GM12872 (cell line): ENCODE measurements around the gene CXCR5.
A peak's percentile ranks its signal among the peaks of the same experiment; 100 is the strongest.

Experiments
- TF ChIP-seq, protein P1 (sequence below): IDR thresholded peaks from 3 replicates; pipeline ENCODE4 v1.5.1; 2011; ENCODE audit warnings: low read depth, mild to moderate bottlenecking, low read length, moderate library complexity; ENCODE audit not compliant: insufficient read depth

CXCR5 gene

DNA sequence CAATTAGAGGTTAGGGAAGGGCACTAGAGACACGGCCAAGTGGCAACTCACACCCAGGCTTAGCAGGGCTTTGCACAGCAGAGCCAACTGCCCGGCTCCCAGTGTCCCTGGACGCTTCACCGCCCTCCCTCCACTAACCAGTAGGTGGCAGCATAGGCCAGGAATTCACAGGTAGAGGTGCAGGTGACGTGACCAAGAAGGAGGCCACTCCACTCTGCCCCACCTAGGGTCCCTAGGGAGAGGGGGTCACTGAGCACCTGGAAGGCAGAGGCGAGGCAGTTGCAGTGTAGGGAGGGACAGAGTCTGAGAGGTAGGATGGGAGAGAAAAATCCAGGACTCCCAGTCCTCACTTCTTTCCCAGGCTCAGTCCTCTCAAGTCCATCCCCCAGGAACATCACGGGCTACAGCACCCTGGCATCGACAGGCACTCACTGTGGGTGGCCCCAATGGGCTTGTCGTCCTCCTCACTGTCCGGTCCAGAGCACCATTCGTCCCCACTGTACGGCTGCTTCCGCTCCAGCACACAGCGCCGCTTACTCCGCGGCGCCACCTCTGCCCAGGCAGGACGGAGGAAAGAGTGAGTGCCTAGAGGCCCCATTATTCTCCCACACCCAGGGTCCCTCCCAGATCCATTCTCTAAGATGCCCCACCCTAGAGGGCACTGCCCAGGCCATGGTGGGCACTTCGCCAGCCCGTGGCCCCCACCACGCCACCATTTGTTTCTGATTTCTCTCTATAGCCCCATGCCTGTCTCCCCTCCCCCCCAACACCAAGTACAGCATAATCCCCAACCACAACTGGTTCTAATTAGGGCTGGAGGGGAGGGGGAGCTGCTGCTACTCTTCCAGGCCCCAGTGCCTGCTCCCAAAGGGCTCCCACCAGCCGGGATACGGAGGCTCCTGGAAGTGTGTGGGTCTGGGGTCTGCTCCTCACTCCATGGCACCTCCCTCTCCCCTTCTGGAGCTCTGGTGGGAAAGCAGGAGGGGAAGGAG, 23.7 kb downstream of the CXCR5 start:
- TF ChIP-seq, protein P1, sequence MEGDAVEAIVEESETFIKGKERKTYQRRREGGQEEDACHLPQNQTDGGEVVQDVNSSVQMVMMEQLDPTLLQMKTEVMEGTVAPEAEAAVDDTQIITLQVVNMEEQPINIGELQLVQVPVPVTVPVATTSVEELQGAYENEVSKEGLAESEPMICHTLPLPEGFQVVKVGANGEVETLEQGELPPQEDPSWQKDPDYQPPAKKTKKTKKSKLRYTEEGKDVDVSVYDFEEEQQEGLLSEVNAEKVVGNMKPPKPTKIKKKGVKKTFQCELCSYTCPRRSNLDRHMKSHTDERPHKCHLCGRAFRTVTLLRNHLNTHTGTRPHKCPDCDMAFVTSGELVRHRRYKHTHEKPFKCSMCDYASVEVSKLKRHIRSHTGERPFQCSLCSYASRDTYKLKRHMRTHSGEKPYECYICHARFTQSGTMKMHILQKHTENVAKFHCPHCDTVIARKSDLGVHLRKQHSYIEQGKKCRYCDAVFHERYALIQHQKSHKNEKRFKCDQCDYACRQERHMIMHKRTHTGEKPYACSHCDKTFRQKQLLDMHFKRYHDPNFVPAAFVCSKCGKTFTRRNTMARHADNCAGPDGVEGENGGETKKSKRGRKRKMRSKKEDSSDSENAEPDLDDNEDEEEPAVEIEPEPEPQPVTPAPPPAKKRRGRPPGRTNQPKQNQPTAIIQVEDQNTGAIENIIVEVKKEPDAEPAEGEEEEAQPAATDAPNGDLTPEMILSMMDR = peak; percentile 92

- TF ChIP-seq, protein P1 = no peak
Measured at GRCh38 chr11:118908264-118908663, 24.6 kb downstream of the CXCR5 start.

DNA sequence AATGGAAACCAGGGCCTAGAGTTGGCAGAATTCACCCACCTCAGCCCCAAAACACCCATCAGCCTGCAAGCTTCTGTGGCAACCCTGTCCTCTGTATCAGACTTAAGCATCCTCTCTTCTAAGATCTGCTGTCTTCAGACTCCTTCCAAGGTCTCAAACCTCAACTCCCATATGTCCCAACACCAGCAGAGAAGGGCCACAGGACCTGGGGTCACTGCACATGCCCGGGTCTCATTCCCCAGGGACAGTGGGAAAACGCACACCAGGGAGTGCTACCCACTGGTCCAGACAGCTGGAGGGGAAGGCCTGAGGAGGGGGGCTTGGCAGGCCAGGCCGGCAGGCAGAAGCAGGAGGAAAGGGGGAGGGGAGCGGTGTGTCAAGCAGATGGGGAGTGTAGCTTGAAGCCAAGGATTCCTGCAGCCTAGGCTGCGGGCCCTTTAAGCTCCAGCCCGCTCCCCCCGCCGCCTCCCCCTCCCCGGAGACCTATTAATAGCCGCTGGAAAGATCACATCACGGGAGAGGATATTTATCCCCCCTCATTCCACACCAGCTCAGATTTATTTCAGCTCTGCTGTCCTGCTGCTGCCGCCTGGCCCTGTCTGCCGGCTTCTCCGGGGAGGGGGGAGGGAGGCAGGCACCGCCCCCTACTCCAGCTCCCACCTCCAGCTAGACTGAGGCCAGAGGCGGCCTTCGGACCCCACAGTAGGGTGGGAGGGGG, 25.4 kb downstream of the CXCR5 start:
- TF ChIP-seq, protein P1 = no peak

DNA sequence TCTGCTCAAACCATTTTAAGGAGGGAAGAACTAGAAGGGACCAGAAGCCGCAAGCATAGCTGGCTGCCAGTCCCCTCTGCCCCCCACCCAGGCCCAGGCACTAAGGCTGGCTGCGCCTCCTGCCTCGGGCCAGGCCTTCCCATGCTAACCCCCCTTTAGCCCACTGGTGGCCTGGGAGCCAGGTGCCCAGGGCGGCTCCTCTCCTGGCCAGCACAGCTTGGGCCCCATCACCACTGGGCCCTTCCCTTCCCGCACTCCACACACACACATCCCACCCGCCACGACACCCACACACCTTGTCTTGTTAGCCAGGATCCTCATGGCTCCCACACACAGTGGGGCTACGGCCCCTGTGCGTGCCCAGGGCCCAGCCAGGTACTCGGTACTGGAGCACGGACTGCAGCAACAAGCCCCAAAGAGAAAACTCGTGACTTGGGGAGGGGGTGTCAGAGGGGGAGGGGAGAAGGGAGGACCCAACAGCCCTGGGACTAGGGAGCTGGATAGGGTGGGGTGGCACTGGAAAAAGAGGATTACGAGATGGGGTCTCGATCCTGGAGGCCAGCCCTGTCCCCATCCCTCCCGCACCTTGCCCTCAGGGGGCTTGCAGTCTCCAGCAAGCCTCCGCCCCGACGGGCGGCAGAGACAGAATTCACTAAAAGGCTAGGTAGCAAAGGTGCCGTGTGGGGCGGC, 26.1 kb downstream of the CXCR5 start:
- TF ChIP-seq, protein P1 = no peak

DNA sequence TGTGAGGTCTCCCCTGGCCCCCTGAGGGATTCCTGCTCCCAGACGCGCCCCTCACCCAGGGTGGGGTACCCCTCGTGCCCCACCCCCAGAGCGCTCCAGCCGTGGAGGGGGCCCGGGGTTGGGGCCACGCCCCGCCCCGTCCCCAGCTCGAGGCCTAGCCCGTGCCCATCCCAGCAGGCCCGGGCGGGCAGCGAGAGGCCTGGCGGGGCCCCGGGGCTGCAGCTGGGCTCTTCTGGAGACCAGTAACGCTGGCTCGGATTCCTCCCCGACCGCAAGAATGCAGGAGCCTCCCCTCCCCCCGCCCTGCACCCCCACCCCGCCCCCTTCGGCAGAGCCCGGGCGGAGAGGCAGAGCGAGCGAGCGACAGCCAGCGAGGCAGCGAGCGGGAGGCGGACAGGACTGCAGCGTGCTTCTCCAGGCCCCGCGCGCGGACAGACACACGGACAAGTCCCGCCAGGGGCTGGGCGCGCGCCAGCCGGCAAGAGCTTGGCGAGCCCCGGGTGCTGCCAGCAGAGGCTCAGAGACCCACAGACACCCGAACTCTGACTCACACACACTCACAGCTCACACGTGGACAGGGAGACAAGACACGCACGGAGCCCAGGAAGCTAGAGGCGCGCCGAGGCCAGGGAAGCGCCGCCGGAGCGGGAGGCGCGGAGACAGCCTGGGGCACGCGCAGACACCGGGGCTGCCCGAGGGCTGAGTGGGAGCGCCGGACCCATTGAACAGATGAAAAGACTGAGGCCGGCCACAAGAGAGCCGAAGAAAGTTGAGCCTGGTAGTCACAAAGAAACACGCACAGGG, 26.8 kb downstream of the CXCR5 start:
- TF ChIP-seq, protein P1 = no peak

DNA sequence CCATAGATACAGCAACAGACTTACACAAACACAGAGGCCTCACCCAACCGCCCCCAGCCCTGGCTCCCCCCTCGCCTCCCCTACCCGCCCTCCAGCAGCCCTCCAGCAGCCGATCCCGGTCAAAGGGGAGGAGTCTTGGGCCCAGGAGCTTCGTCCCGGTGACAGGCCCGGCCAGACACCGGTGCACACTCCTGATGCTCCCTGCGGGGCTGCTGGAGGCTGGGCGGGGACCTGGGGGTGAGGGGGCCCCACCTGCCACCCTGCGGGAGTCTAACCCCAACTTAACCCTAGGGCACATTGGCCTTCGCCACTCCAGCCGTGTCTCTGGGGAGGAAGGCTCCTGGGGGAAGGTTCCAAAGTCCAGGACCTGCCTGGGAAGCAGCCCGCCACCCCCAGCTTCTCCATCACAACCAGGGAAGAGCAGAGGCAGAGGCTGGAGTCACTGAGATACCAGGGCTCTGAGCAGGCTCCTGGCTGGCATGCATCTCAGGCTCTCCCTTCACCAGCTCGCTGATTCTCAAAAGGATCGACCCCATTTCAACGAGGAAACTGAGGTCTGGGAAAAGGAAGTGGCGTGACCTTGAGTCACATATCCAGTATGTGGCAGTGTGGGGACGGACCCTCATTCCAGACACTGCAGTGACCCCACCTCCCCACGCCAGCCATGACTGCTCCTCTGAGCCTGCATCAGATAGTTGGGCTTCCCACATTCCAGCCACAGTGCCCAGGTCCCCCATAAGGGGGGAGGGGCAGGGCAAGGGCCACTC, 27.6 kb downstream of the CXCR5 start:
- TF ChIP-seq, protein P1 = no peak
